ENCODE data around the gene FIP1L1. TPM values are rescaled to one million over a fixed set of nuclear protein-coding genes. Genes with fewer than 3 reads are reported as not detected.

FIP1L1 gene
- total RNA-seq, 1 donor from 2014 or later, result 31.7 TPM

- Histone ChIP-seq H3K4me3 (no peak overlapping the region), H3K4me1 (peaks cover 24% of the 10 kb centered on the region)
- intact Hi-C loops (cut with DNase I), result no loop called here
These were observed 124.1 kb downstream of the FIP1L1 start for GRCh38 chr4:53501561-53501960.

GRCh38 chr4:53502094-53502493, 124.7 kb downstream of the FIP1L1 start:
- no peak for DNase-seq (ENCODE audit: extremely low spot score in 2 of 2)
- intact Hi-C loops (cut with DNase I), result no loop called here
- TF ChIP-seq CTCF (IDR thresholded peaks at IDR 0.05), result no peak
- TF ChIP-seq POLR2A (IDR thresholded peaks at IDR 0.05), result no peak
- no peak for TF ChIP-seq POLR2AphosphoS5 (IDR thresholded peaks at IDR 0.05; ENCODE audit: insufficient read depth in 1 of 2, low read depth in 1 of 2)
- H3K4me1 ChIP-seq, result peaks cover 19% of the 10 kb centered on the region
- H3K36me3 ChIP-seq, result no peaks in the 10 kb centered on the region
- no peak overlapping the region for H3K27ac ChIP-seq
- H3K27me3 ChIP-seq, result no peaks in the 10 kb centered on the region
- no peaks in the 10 kb centered on the region for H3K9me3 ChIP-seq
- no peak overlapping the region for H3K4me3 ChIP-seq

More at GRCh38 chr4:53501561-53501960, 124.1 kb downstream of the FIP1L1 start:
- Histone ChIP-seq H3K27ac (no peak overlapping the region), H3K27me3 (no peaks in the 10 kb centered on the region), H3K9me3 (no peaks in the 10 kb centered on the region), H3K36me3 (no peaks in the 10 kb centered on the region)
- DNase-seq (ENCODE audit: extremely low spot score in 2 of 2), result no peak
- no peak for TF ChIP-seq POLR2A (IDR thresholded peaks at IDR 0.05)

GRCh38 chr4:53505947-53506346, 128.5 kb downstream of the FIP1L1 start:
- intact Hi-C loops (cut with DNase I), result no loop called here
- Histone ChIP-seq H3K4me3 (no peak overlapping the region), H3K4me1 (peaks cover 5% of the 10 kb centered on the region), H3K27ac (no peak overlapping the region), H3K36me3 (no peaks in the 10 kb centered on the region), H3K9me3 (no peaks in the 10 kb centered on the region), H3K27me3 (no peaks in the 10 kb centered on the region)
- DNase-seq (ENCODE audit: extremely low spot score in 2 of 2), result no peak
- TF ChIP-seq POLR2AphosphoS5 (IDR thresholded peaks at IDR 0.05; ENCODE audit: insufficient read depth in 1 of 2, low read depth in 1 of 2), result no peak
- TF ChIP-seq CTCF (IDR thresholded peaks at IDR 0.05), result no peak
- no peak for TF ChIP-seq POLR2A (IDR thresholded peaks at IDR 0.05)

GRCh38 chr4:53507058-53507457, 129.6 kb downstream of the FIP1L1 start:
- Histone ChIP-seq H3K9me3 (no peaks in the 10 kb centered on the region), H3K27me3 (no peaks in the 10 kb centered on the region), H3K4me1 (peaks cover 10% of the 10 kb centered on the region), H3K4me3 (no peak overlapping the region), H3K27ac (no peak overlapping the region), H3K36me3 (no peaks in the 10 kb centered on the region)
- TF ChIP-seq POLR2AphosphoS5 (IDR thresholded peaks at IDR 0.05; ENCODE audit: insufficient read depth in 1 of 2, low read depth in 1 of 2) (no peak), POLR2A (IDR thresholded peaks at IDR 0.05) (no peak), CTCF (IDR thresholded peaks at IDR 0.05) (no peak)
- no peak for DNase-seq (ENCODE audit: extremely low spot score in 2 of 2)
- intact Hi-C loops (cut with DNase I), result no loop called here

- Histone ChIP-seq H3K27ac (no peak overlapping the region), H3K27me3 (no peaks in the 10 kb centered on the region), H3K9me3 (no peaks in the 10 kb centered on the region), H3K36me3 (no peaks in the 10 kb centered on the region), H3K4me1 (peaks cover 10% of the 10 kb centered on the region), H3K4me3 (no peak overlapping the region)
- no peak for TF ChIP-seq CTCF (IDR thresholded peaks at IDR 0.05)
- TF ChIP-seq POLR2AphosphoS5 (IDR thresholded peaks at IDR 0.05; ENCODE audit: insufficient read depth in 1 of 2, low read depth in 1 of 2), result peak in 1 of 2 donors; percentile 28
- TF ChIP-seq POLR2A (IDR thresholded peaks at IDR 0.05), result no peak
- intact Hi-C loops (cut with DNase I), result no loop called here
- DNase-seq (ENCODE audit: extremely low spot score in 2 of 2), result no peak
These were observed 130.3 kb downstream of the FIP1L1 start for GRCh38 chr4:53507671-53508286.

Data from vagina (tissue), 2 donors.